Liver (tissue), 9 donors: ENCODE measurements around the gene CD8B2. TPM values are rescaled to one million over a fixed set of nuclear protein-coding genes. Genes with fewer than 3 reads are reported as not detected.

ENCODE experiments used
- DNase-seq: peaks from one replicate; pipeline ENCODE4 v3.0.0-alpha.2; 2017; ENCODE audit warnings: low spot score
- H3K27ac ChIP-seq, 2 donors: one replicate each; pipeline ENCODE4 v1.7.0; 2013; ENCODE audit warnings: inconsistent platforms in 2 of 2, low read length in 2 of 2, control low read depth in 1 of 2, low read depth in 1 of 2, mild to moderate bottlenecking in 1 of 2
- H3K27me3 ChIP-seq, 4 donors: one replicate each; pipeline versions ENCODE4 v1.6.1 to v1.7.0; 2013; ENCODE audit warnings: low read length in 3 of 4, inconsistent platforms in 1 of 4, mild to moderate bottlenecking in 1 of 4, moderate library complexity in 1 of 4; ENCODE audit not compliant: control insufficient read depth in 4 of 4, insufficient read depth in 4 of 4
- H3K36me3 ChIP-seq, 4 donors: one replicate each; pipeline versions ENCODE4 v1.6.1 to v1.7.0; 2013; ENCODE audit warnings: low read length in 3 of 4, mild to moderate bottlenecking in 3 of 4, low read depth in 1 of 4, moderate library complexity in 1 of 4; ENCODE audit not compliant: control insufficient read depth in 4 of 4, insufficient read depth in 3 of 4
- H3K4me1 ChIP-seq, 4 donors: one replicate each; pipeline versions ENCODE4 v1.6.1 to v1.7.0; 2013; ENCODE audit warnings: low read length in 3 of 4, mild to moderate bottlenecking in 3 of 4, moderate library complexity in 1 of 4; ENCODE audit not compliant: control insufficient read depth in 4 of 4, insufficient read depth in 4 of 4
- H3K4me3 ChIP-seq, 3 donors: one replicate each; pipeline versions ENCODE4 v1.6.1 to v1.7.0; 2013; ENCODE audit warnings: low read length in 3 of 3, control low read depth in 1 of 3, low read depth in 1 of 3, mild to moderate bottlenecking in 1 of 3
- H3K9ac ChIP-seq, 2 donors: one replicate each; pipeline ENCODE4 v1.7.0; 2013; ENCODE audit warnings: low read length in 2 of 2, mild to moderate bottlenecking in 2 of 2, moderate library complexity in 2 of 2, control low read depth in 1 of 2, low read depth in 1 of 2
- H3K9me3 ChIP-seq, 4 donors: one replicate each; pipeline versions ENCODE4 v1.6.1 to v1.7.0; 2013; ENCODE audit warnings: low read length in 3 of 4; ENCODE audit not compliant: control insufficient read depth in 4 of 4
- CTCF ChIP-seq: fragments of 150-350 bp; IDR thresholded peaks from 2 replicates; pipeline ENCODE4 v1.5.1; 2017; ENCODE audit warnings: improper control_type of control experiment, low read depth, low read length; ENCODE audit not compliant: missing input control
- EGR1 ChIP-seq, 2 donors: IDR thresholded peaks; 2 replicates each; pipeline ENCODE4 v1.6.1; 2016 to 2018; ENCODE audit warnings: antibody characterized with exemption in 2 of 2, low read depth in 2 of 2
- FOXA1 ChIP-seq: IDR thresholded peaks from 2 replicates; pipeline ENCODE4 v1.6.1; 2016; ENCODE audit warnings: antibody characterized with exemption
- FOXA2 ChIP-seq: IDR thresholded peaks from 2 replicates; pipeline ENCODE4 v1.6.1; 2016; ENCODE audit warnings: antibody characterized with exemption
- GABPA ChIP-seq, 2 donors: IDR thresholded peaks in 1 of 2; conservative IDR thresholded peaks in 1 of 2; 2 replicates each; pipeline ENCODE4 v1.6.1; 2016; ENCODE audit warnings: antibody characterized with exemption in 2 of 2, mild to moderate bottlenecking in 1 of 2, moderate library complexity in 1 of 2
- HNF4A ChIP-seq, 2 donors: conservative IDR thresholded peaks; 2 replicates each; pipeline ENCODE4 v1.6.1; 2016; ENCODE audit warnings: antibody characterized with exemption in 2 of 2, mild to moderate bottlenecking in 2 of 2
- JUND ChIP-seq, 2 donors: IDR thresholded peaks; 2 replicates each; pipeline ENCODE4 v1.6.1; 2016; ENCODE audit warnings: antibody characterized with exemption in 2 of 2
- MAX ChIP-seq: IDR thresholded peaks from 2 replicates; pipeline ENCODE4 v1.6.1; 2016; ENCODE audit warnings: antibody characterized with exemption
- NR2F2 ChIP-seq: IDR thresholded peaks from 2 replicates; pipeline ENCODE4 v1.6.1; 2016; ENCODE audit warnings: antibody characterized with exemption
- RAD21 ChIP-seq, 2 donors: IDR thresholded peaks; 2 replicates each; pipeline ENCODE4 v1.6.1; 2016; ENCODE audit warnings: antibody characterized with exemption in 2 of 2, mild to moderate bottlenecking in 2 of 2
- RXRA ChIP-seq, 2 donors: IDR thresholded peaks; 2 replicates each; pipeline ENCODE4 v1.6.1; 2017 to 2018; ENCODE audit warnings: antibody characterized with exemption in 2 of 2, mild to moderate bottlenecking in 1 of 2
- TAF1 ChIP-seq: conservative IDR thresholded peaks from 2 replicates; pipeline ENCODE4 v1.6.1; 2016; ENCODE audit warnings: antibody characterized with exemption, mild to moderate bottlenecking
- YY1 ChIP-seq: IDR thresholded peaks from 2 replicates; pipeline ENCODE4 v1.6.1; 2016; ENCODE audit warnings: antibody characterized with exemption, mild to moderate bottlenecking
- ZBTB33 ChIP-seq: IDR thresholded peaks from 2 replicates; pipeline ENCODE4 v1.6.1; 2016; ENCODE audit warnings: antibody characterized with exemption
- WGBS: extraction: QIAGEN DNeasy Blood & Tissue Kit; methylation state at CpG from one replicate; pipeline ENCODE4 v1.1.7; 2013; 5-methylcytosine and 5-hydroxymethylcytosine counted together
- polyA plus RNA-seq, 2 donors: library from polyadenylated mRNA; stranded (reverse) in 1 of 2; unstranded in 1 of 2; fragments of 200-250 nt in 1 of 2; fragments of >200 nt in 1 of 2; fragmentation: Nextera tagmentation in 1 of 2; extraction: Ambion mirVana in 1 of 2; gene quantifications; one replicate each; pipeline versions ENCODE4 v1.2.1 to v1.2.3, GENCODE V29; 2013 to 2015
- total RNA-seq, 2 donors: library from RNA; depleted of rRNA; stranded (reverse); fragments of >200 nt; gene quantifications; one replicate each; pipeline ENCODE4 v1.2.3, GENCODE V29; 2014
- TF ChIP-seq, protein P1 (sequence below): IDR thresholded peaks from 2 replicates; pipeline ENCODE4 v1.6.1; 2016; ENCODE audit warnings: antibody characterized with exemption, mild to moderate bottlenecking
- donor health status: healthy.
- donor health status: healthy.
- donor health status: healthy.
- donor health status: healthy.
- donor health status: healthy.

Gene CD8B2
- total and polyA plus RNA-seq, 4 donors = under 0.01 to 0.05 TPM; not detected in 2

GRCh38 chr2:106546391-106546990, 59.3 kb downstream of the CD8B2 start:
- Histone ChIP-seq H3K9me3 (no peaks in the 10 kb centered on the region), H3K4me1 (peaks cover 0 to 2% (median under 1%) of the 10 kb centered on the region in 4 donors), H3K9ac (no peak overlapping the region), H3K27ac (no peak overlapping the region), H3K27me3 (no peaks in the 10 kb centered on the region), H3K36me3 (no peaks in the 10 kb centered on the region), H3K4me3 (no peak overlapping the region)
- DNase-seq = no peak
- 61% methylated on average over 8 of the region's 8 CpGs for WGBS
- no peak for TF ChIP-seq FOXA2
- no peak for TF ChIP-seq GABPA (IDR thresholded peaks at IDR 0.05 in 1 of 2, conservative IDR thresholded peaks at IDR 0.05 in 1 of 2)
- no peak for TF ChIP-seq ZBTB33
- no peak for TF ChIP-seq YY1
- TF ChIP-seq RXRA (IDR thresholded peaks at IDR 0.05) = no peak

DNA sequence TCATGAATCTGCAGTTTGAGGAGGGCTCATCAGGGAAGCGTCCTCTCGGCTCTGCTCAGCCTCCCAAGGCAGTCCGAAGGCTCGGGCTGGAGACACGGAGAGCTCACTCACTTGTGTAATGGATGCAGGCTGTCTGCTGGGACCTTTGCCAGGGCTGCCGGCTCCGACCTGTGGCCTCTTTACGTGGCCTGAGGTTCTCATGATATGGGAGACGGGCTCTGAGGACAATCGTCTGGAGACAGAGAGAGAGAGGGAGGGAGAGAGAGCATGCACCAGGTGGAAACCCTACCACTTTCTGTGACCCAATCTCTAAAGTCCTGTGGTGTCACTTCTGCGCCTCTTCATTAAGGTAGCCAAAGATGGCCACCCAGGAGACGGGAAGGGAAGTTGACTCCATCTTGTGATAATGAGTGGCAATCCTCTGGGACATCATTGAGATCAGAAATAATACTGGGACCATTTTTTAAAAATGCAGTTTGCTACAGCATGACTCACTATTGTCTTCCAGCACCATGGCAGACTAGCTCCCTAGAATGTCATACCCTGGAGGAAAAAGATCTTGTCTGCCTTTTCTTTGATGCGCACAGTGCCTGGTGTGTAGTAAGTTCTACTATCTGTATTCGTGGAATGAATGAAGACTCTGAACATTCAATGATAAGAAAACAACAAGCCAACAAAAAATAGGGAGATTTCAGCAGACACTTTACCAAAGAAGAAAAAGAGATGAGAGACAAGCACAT, 60.2 kb downstream of the CD8B2 start:
- no peak for TF ChIP-seq FOXA2
- TF ChIP-seq EGR1 (IDR thresholded peaks at IDR 0.05; ENCODE audit: low read depth in 2 of 2) = no peak
- no peak for TF ChIP-seq CTCF
- no peak for TF ChIP-seq MAX
- TF ChIP-seq TAF1 = no peak
- no peak for TF ChIP-seq FOXA1
- no peak for TF ChIP-seq RAD21 (IDR thresholded peaks at IDR 0.05)
- TF ChIP-seq NR2F2 = no peak
- TF ChIP-seq GABPA (IDR thresholded peaks at IDR 0.05 in 1 of 2, conservative IDR thresholded peaks at IDR 0.05 in 1 of 2) = no peak
- no peak for TF ChIP-seq RXRA (IDR thresholded peaks at IDR 0.05)
- no peak for TF ChIP-seq JUND (IDR thresholded peaks at IDR 0.05)
- TF ChIP-seq YY1 = no peak
- TF ChIP-seq HNF4A (conservative IDR thresholded peaks at IDR 0.05) = no peak
- TF ChIP-seq, protein P1, sequence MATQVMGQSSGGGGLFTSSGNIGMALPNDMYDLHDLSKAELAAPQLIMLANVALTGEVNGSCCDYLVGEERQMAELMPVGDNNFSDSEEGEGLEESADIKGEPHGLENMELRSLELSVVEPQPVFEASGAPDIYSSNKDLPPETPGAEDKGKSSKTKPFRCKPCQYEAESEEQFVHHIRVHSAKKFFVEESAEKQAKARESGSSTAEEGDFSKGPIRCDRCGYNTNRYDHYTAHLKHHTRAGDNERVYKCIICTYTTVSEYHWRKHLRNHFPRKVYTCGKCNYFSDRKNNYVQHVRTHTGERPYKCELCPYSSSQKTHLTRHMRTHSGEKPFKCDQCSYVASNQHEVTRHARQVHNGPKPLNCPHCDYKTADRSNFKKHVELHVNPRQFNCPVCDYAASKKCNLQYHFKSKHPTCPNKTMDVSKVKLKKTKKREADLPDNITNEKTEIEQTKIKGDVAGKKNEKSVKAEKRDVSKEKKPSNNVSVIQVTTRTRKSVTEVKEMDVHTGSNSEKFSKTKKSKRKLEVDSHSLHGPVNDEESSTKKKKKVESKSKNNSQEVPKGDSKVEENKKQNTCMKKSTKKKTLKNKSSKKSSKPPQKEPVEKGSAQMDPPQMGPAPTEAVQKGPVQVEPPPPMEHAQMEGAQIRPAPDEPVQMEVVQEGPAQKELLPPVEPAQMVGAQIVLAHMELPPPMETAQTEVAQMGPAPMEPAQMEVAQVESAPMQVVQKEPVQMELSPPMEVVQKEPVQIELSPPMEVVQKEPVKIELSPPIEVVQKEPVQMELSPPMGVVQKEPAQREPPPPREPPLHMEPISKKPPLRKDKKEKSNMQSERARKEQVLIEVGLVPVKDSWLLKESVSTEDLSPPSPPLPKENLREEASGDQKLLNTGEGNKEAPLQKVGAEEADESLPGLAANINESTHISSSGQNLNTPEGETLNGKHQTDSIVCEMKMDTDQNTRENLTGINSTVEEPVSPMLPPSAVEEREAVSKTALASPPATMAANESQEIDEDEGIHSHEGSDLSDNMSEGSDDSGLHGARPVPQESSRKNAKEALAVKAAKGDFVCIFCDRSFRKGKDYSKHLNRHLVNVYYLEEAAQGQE = no peak
- DNase-seq = no peak
- Histone ChIP-seq H3K27me3 (no peaks in the 10 kb centered on the region), H3K4me3 (no peak overlapping the region), H3K36me3 (no peaks in the 10 kb centered on the region), H3K9ac (no peak overlapping the region), H3K4me1 (peaks cover 0 to 2% (median 1%) of the 10 kb centered on the region in 4 donors), H3K27ac (no peak overlapping the region), H3K9me3 (no peaks in the 10 kb centered on the region)
- WGBS = 60% methylated on average over 14 of the region's 14 CpGs
